Breast epithelium (tissue), 4 donors: ENCODE results near the gene HRH2. TPM values are rescaled to one million over a fixed set of nuclear protein-coding genes. Genes with fewer than 3 reads are reported as not detected.

Experiments
- DNase-seq, 2 donors: peaks; one replicate each; pipeline ENCODE4 v3.0.0-alpha.2; 2019; ENCODE audit warnings: low spot score in 2 of 2
- H3K27ac ChIP-seq, 2 donors: fragments of 200-600 bp; sonication (generic) in 1 of 2; one replicate each; pipeline ENCODE4 v1.5.1; 2016 to 2019; ENCODE audit warnings: mild to moderate bottlenecking in 1 of 2
- H3K27me3 ChIP-seq, 2 donors: fragments of 200-600 bp; sonication (generic) in 1 of 2; one replicate each; pipeline versions ENCODE4 v1.5.1 to v1.6.0; 2017 to 2019; ENCODE audit warnings: control low read depth in 1 of 2, mild to moderate bottlenecking in 1 of 2
- H3K36me3 ChIP-seq: fragments of 200-600 bp; one replicate; pipeline ENCODE4 v1.5.1; 2019
- H3K4me1 ChIP-seq, 2 donors: fragments of 200-600 bp; sonication (generic); one replicate each; pipeline ENCODE4 v1.5.1; 2016 to 2019; ENCODE audit warnings: control low read depth in 1 of 2
- H3K4me3 ChIP-seq, 3 donors: fragments of 200-600 bp; sonication (generic); 1 replicate in 2 of 3; 2 replicates in 1 of 3; pipeline ENCODE4 v1.5.1; 2016 to 2019; ENCODE audit warnings: mild to moderate bottlenecking in 3 of 3, moderate library complexity in 2 of 3
- H3K9me3 ChIP-seq, 2 donors: fragments of 200-600 bp; sonication (generic) in 1 of 2; one replicate each; pipeline ENCODE4 v1.5.1; 2016 to 2019; ENCODE audit warnings: control low read depth in 1 of 2
- CTCF ChIP-seq, 3 donors: fragments of 450-650 bp; IDR thresholded peaks; one replicate each; pipeline ENCODE4 v1.5.1; 2016 to 2017; ENCODE audit warnings: antibody characterized with exemption in 3 of 3, mild to moderate bottlenecking in 3 of 3, moderate library complexity in 3 of 3
- POLR2A ChIP-seq: fragments of 450-650 bp; IDR thresholded peaks from one replicate; pipeline ENCODE4 v1.6.1; 2016; ENCODE audit warnings: antibody characterized with exemption, mild to moderate bottlenecking, moderate library complexity
- POLR2AphosphoS5 ChIP-seq, 3 donors: sonication (generic); formaldehyde crosslinking; IDR thresholded peaks; one replicate each; pipeline ENCODE4 v1.6.1; 2017; ENCODE audit warnings: antibody characterized with exemption in 3 of 3
- intact Hi-C: fragments of 100-400 bp; cut with DNase I; formaldehyde crosslinking; loops from one replicate; pipeline ENCODE4 v1.15.1; 2023; ENCODE audit warnings: low total_unique reads
- total RNA-seq, 3 donors: library from RNA; depleted of rRNA; stranded (reverse); fragments of >200 nt; gene quantifications; one replicate each; pipeline ENCODE4 v1.1.0, GENCODE V29; 2016

HRH2 gene
- total RNA-seq, 3 donors from 2014 or later, result 0.73 to 5.0 (median 2.0) TPM

GRCh38 chr5:175666216-175666615, 8.3 kb downstream of the HRH2 start:
- H3K36me3 ChIP-seq, result no peaks in the 10 kb centered on the region
- TF ChIP-seq CTCF (IDR thresholded peaks at IDR 0.05) (no peak), POLR2AphosphoS5 (IDR thresholded peaks at IDR 0.05) (no peak), POLR2A (no peak)
- peaks cover 0 to 17% of the 10 kb centered on the region in 2 donors for H3K27me3 ChIP-seq
- DNase-seq, result no peak
- H3K27ac ChIP-seq, result no peak overlapping the region
- no peak overlapping the region for H3K4me3 ChIP-seq
- no peaks in the 10 kb centered on the region for H3K4me1 ChIP-seq
- intact Hi-C loops, result no loop called here
- no peaks in the 10 kb centered on the region for H3K9me3 ChIP-seq

- no peak for TF ChIP-seq CTCF (IDR thresholded peaks at IDR 0.05)
- TF ChIP-seq POLR2A, result no peak
- TF ChIP-seq POLR2AphosphoS5 (IDR thresholded peaks at IDR 0.05), result no peak
- Histone ChIP-seq H3K4me3 (no peak overlapping the region), H3K4me1 (no peaks in the 10 kb centered on the region), H3K27me3 (peaks cover 0 to 21% of the 10 kb centered on the region in 2 donors), H3K36me3 (no peaks in the 10 kb centered on the region), H3K9me3 (no peaks in the 10 kb centered on the region), H3K27ac (no peak overlapping the region)
- DNase-seq, result no peak
- intact Hi-C loops, result no loop called here
Measured at GRCh38 chr5:175668006-175668405, 10.1 kb downstream of the HRH2 start.

- Histone ChIP-seq H3K27ac (no peak overlapping the region), H3K36me3 (no peaks in the 10 kb centered on the region), H3K4me3 (no peak overlapping the region), H3K4me1 (no peaks in the 10 kb centered on the region), H3K9me3 (no peaks in the 10 kb centered on the region), H3K27me3 (peaks cover 0 to 13% of the 10 kb centered on the region in 2 donors)
- no peak for DNase-seq
- intact Hi-C loops, result no loop called here
- no peak for TF ChIP-seq POLR2A
- TF ChIP-seq CTCF (IDR thresholded peaks at IDR 0.05), result no peak
- TF ChIP-seq POLR2AphosphoS5 (IDR thresholded peaks at IDR 0.05), result no peak
Measured at GRCh38 chr5:175670372-175670771, 12.5 kb downstream of the HRH2 start.

DNA sequence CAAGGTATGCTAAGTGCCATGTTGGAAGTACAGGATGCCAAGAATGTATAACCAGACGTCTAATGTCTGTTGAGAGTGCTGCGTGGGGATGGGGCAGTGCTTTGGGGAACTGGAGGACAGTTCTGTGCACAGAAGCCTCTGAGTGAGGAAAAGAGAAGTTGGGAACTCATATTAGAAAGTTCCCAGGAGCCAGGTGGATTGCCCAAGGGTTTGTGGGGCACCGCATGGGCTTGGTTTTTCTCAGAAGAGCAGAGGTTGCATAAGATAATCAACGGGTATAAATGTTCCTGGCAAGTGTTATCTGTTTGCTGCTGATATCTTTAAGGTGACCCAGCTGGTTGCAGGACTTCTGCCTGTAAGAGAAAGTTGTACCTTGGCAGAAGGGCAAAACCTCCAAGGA, 13.1 kb downstream of the HRH2 start:
- intact Hi-C loops, result no loop called here
- Histone ChIP-seq H3K4me3 (no peak overlapping the region), H3K27me3 (peaks cover 0 to 13% of the 10 kb centered on the region in 2 donors), H3K36me3 (no peaks in the 10 kb centered on the region), H3K27ac (no peak overlapping the region), H3K9me3 (no peaks in the 10 kb centered on the region), H3K4me1 (no peaks in the 10 kb centered on the region)
- DNase-seq, result no peak
- TF ChIP-seq POLR2AphosphoS5 (IDR thresholded peaks at IDR 0.05), result no peak

DNA sequence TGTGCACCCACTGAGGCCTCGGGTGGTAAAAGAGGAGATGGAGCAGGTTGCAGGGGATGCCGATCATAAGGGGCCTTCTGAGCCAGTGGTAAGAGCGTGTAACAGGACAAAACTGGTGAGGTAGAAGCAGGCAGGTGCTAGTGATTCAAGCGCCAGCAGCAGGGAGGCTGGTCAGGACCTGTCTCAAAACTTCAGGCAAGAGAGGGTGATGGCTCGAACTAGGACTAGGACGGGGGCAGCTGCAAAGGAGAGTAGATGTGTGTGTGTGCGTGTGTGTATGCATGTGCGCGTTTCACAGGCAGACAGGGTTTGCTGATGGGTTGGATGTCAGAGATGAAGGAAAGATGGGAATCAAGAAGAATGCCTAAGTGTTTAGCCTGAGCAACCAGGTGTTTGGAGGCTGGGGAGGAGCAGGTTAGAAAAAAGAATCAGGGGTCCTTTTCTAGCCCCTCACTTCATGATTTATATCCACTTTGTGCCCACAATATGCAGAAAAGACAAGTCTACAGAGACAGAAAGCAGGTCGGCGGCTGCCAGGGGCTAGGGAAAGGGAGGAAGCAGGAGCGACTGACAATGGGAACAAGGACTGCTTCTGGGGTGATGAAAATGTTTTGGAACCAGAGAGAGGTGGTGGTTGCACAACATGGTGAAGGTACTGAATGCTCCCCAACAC, 15.2 kb downstream of the HRH2 start:
- H3K4me3 ChIP-seq, result no peak overlapping the region
- no peaks in the 10 kb centered on the region for H3K4me1 ChIP-seq
- TF ChIP-seq POLR2A (no peak), CTCF (IDR thresholded peaks at IDR 0.05) (no peak), POLR2AphosphoS5 (IDR thresholded peaks at IDR 0.05) (no peak)
- peaks cover 0 to 19% of the 10 kb centered on the region in 2 donors for H3K27me3 ChIP-seq
- H3K9me3 ChIP-seq, result no peaks in the 10 kb centered on the region
- H3K27ac ChIP-seq, result no peak overlapping the region
- intact Hi-C loops, result no loop called here
- no peaks in the 10 kb centered on the region for H3K36me3 ChIP-seq
- DNase-seq, result no peak
